Glomerular visceral epithelial cell (primary cell): ENCODE data around the gene IFFO2.
"Not testable (repeated sequence)": the region's sequence is repeated elsewhere in the genome, so short reads cannot be mapped to it uniquely, and the experiment has no call there.

Experiments
- DNase-seq: peaks from one replicate; pipeline ENCODE4 v3.0.0-alpha.2; 2016; ENCODE audit errors: extremely low spot score

IFFO2 gene

DNA sequence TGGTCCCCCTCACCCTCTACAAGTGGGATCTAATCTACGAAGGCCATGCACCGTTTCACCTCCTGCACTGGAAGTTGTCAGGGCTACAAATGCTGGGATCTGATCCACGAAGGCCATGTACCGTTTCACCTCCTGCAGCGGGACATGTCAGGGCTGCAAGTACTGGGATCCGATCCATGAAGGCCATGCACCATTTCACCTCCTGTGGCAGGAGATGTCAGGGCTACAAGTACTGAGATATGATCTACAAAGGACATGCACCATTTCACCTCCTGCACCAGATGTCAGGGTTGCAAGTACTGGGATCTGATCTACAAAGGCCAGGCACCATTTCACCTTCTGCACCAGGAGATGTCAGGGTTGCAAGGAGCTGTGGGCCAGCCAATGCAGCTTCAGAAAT is 61.2 kb downstream of the IFFO2 start:
- no peak for DNase-seq

DNA sequence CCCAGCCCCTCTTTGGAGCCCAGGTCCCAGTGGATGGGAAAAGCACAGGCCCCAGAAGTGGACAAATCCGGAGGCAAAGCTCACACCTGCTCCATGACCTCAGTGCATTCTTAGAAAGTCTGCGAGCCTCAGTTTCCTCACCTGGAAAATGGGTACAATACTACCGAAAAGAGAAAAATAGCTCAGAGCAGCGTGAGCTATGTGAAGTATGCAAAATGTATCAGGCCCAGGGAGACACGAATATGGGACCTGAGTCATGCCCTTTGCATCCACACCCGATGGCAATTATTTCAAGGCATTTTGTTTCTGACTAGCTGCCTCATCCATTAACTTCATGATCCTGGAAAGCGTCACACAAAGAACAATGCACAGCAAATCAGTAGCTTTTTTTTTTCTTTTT is 63.4 kb downstream of the IFFO2 start:
- DNase-seq: no peak

DNA sequence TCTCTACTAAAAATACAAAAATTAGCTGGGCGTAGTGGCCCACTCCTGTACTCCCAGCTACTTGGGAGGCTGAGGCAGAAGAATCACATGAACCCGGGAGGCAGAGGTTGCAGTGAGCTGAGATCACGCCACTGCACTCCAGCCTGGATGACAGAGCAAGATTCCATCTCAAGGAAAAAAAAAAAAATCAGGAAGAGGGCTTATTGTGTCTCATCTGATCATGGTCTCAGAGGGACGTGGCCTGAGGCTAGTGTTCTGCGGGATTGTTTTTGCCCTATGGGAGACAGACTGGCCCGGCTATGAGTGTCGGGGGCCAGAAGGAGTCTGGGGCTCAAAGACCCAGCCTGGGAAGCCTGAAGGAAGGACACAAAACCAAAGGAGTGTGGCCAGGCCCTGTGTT is 64.6 kb downstream of the IFFO2 start:
- DNase-seq: not testable (repeated sequence)

DNA sequence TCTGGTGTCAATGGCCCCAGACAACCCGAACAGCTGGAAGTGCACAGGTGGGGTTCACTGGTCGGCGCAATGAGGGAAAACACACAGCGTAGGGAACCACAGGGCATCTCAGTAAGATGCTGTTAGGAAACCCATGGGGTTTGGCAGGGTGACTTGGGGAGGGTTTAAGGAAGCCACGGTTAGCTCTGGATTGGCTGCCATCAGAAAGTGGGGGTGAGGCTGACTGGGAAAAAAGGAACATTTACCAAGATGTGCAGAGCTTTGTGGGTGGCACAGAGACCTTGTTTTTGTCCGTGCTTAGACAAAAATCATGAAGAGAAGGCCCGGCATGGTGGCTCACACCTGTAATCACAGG is 65.1 kb downstream of the IFFO2 start:
- DNase-seq: no peak

DNA sequence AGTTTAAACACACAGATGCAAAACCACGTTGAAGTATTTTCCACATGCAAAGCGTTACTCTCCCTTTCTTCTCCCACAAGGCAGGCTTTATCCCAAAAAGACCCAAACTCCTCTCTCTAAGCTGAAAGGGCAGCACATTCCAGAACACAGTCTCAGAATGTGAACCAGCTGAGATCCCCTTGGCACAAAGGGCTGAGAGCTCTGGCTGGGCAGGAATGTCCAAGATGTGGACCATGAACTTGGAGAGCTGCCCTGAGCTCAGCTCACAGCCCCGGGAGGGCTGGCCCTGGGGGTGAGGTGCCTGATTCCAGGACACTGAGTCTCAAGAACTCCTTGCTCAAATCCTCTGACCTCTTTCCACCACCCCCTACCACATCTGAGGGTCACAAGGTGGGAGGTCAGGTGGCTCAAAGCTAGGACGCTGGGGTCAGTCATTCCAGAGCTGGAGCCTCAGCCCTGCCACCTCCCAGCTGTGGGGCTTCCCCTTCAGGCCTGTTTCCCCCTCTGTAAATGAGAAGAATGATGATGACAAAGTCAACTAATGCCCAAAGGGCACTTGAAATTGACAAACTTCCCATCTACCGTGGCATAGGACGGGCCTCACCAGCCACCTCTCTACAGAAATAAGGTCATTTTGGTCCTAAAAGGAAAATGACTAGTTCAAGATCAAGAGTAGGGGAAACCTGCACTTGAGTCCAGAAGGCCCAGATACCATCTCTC is 65.6 kb downstream of the IFFO2 start:
- no peak for DNase-seq

GRCh38 chr1:18886003-18886335 is 70.5 kb downstream of the IFFO2 start:
- peak; percentile 62 for DNase-seq

- no peak for DNase-seq
Measured at GRCh38 chr1:18885311-18886002, 71.0 kb downstream of the IFFO2 start.

DNA sequence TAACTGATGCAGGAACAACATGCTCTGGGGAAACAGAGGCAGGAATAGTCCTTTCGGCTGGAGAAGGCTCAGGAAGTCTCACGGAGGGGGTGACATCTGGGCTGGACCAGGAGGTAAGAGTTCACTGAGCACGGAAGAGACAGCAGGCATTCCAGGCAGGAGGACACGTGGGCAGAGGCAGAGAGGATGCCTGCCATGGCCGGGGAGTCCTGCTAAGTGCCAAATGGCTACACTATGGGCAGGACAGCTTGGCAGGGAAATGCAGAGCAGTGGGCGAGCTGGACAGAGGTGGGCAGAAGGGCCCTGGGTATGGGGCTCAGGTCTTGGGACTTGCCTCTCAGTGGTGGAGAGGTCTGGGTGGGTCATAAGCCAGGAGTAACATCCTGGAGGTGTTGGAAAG is 71.7 kb downstream of the IFFO2 start:
- no peak for DNase-seq

- DNase-seq: no peak
Measured at GRCh38 chr1:18884419-18884717, 72.1 kb downstream of the IFFO2 start.

DNA sequence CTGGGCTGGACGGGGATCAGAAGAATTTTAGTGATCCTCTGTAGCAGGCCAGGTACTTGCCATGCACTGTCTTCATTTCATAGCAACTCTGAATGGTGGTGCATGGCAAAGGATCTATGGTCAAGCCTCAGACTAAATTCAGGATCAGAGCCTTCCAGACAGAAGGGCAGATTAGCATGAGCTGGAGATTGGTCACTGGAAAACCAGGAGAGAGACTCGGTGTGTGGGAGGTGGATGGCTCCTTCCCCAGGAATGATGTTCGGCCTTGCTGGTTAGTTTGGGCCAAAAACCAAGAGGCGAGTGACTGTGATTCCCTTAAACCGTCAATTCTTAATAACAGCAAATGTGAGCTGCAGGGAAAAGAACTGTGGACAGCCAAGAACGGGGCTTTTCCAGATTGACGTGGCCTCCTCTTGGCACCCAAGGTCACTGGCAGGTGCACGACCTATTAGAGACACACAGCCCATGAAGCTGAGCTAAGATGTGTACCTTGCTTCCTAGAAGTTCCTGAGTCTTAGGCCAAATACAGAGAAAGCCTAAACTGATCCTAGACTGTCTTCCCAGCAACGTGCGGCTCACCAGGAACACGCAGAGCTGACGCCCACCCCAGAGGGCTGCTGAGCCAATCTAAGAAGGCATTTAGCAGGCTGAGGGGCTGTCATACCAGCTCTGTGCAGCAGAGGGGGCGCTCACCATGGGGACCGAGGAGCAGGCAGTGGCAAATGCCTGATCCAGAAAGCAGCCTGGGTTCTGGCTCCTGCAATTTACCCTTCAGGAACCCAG is 72.6 kb downstream of the IFFO2 start:
- peak; percentile 75 for DNase-seq

- no peak for DNase-seq
Measured at GRCh38 chr1:18883079-18883478, 73.4 kb downstream of the IFFO2 start.

- no peak for DNase-seq
Measured at GRCh38 chr1:18882486-18882885, 74.0 kb downstream of the IFFO2 start.

DNA sequence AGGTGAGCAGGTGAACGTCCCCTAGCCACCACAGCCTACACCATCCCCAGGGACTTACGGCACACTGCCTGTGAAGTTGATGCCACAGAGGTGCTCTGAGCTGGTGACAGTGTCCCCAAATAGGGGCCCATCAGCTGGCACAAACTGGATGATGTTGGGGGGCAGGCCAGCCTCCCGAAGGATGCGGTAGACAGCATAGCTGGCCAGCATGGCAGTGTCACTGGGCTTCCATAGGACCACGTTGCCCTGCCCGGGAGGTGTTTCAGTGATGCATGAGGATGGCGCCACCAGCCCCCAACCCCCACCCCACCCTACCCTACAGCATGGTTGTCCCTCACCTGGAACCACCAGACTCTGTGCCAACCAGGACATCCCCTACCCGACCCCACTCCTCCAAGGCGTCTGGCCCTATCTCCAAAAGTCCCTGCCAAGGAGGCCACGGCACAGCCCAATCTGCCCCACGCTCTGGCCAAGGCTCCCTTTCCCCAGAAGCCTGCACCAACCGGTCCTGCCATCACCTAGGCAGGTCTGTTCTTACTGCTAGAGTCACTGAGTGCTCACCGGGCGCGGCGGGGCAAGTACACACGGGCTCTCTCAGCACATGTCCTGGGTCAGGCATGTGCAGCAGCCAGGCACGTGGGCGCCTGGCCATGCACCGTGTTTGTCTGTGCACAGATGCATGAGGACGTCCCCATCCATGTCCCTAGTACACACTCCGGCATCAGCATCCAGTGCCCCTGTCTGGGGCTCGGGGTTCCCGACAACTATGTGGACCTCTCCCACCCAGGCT is 74.6 kb downstream of the IFFO2 start:
- no peak for DNase-seq

- DNase-seq: no peak
Measured at GRCh38 chr1:18881164-18881563, 75.3 kb downstream of the IFFO2 start.

GRCh38 chr1:18880585-18880984 is 75.9 kb downstream of the IFFO2 start:
- DNase-seq: no peak

- no peak for DNase-seq
Measured at GRCh38 chr1:18879791-18880309, 76.6 kb downstream of the IFFO2 start.

DNA sequence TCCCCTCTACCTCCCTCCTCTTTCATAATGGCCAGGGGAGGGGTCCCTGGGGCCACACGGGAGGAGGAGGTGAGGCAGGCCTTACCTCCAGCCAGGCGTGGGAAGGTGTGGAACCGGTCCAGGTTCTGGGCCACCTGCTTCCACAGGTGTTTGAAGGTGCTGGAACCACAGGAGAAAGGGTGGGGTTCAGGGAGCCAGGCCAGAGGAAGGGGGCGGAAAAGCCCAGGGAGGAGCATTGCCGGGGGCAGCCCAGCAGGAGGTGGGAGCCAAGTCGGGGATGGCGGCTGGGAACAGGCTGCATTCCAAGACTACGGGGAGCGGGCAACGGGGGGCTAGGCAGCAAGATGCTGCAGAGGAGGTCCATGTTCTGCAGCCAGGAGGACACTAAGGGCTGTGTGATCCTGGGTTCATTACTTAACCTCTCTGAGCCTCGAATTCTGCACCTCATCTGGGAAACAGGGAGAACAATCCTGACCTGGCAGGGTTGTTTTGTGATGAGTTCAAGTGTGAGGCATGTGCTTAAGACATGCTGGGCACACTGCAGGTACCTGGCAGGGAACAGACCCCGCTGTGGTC is 77.2 kb downstream of the IFFO2 start:
- DNase-seq: no peak

- DNase-seq: no peak
Measured at GRCh38 chr1:18878538-18879214, 77.8 kb downstream of the IFFO2 start.

DNA sequence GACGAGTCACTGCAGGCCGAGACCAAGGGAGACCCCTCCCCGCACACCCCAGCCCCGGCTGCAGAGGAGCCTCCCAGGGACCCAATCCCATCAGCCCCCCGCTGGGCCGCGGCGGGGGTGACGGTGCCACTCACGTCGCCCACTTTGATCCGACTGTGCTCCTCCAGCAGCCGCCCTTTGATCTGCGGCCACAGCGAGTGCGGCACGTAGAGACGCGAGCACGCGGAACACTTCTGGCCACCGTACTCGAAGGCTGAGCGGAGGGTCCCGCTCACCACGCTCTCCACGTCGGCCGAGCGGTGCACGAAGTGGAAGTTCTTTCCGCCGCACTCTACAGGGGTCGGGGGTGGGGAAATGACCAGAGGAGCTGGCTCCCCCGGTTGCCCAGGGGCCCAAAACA is 79.2 kb downstream of the IFFO2 start:
- DNase-seq: no peak

- no peak for DNase-seq
Measured at GRCh38 chr1:18876210-18876609, 80.3 kb downstream of the IFFO2 start.

GRCh38 chr1:18875796-18876128 is 80.7 kb downstream of the IFFO2 start:
- no peak for DNase-seq
